Measurements from ENCODE around the gene SYNGR3.
"Not testable (repeated sequence)": the region's sequence is repeated elsewhere in the genome, so short reads cannot be mapped to it uniquely, and the experiment has no call there.

Gene SYNGR3

DNA sequence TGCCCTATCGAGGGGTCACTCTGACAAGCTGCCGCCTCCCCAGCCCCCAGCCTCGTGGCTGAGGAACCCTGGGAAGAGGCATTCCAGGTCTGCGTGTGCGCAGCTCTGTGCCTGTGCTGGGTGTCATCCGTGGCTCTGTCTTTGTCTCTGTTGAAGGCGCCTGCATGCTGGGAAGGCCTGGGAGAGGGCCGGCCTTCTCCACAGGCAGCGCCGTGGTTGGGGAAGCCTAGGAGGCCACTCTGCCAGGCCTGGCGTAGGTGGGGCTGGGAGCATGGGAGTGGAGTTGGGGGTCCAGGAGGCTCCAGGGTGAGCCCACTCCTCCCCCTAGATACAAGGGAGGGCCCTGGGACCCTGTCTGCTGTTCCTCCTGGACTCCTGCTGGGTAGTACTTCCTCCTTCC lies 40.3 kb downstream of the SYNGR3 start:
- no peaks in the 10 kb centered on the region for H3K9me3 ChIP-seq (ENCODE audit: control insufficient read depth, insufficient read depth, low read depth, low read length)
- H3K36me3 ChIP-seq (ENCODE audit: control insufficient read depth, insufficient read depth, low read length) = no peaks in the 10 kb centered on the region
- H3K27ac ChIP-seq (ENCODE audit: low read depth, low read length) = no peak overlapping the region
- no peak overlapping the region for H3K9ac ChIP-seq (ENCODE audit: low read length)
- H3K4me1 ChIP-seq (ENCODE audit: control insufficient read depth, insufficient read depth, low read length) = peaks cover 20% of the 10 kb centered on the region
- peaks cover 24% of the 10 kb centered on the region for H3K27me3 ChIP-seq (ENCODE audit: control insufficient read depth, insufficient read depth, low read length)
- no peak overlapping the region for H3K4me3 ChIP-seq (ENCODE audit: low read depth, low read length)

- no peaks in the 10 kb centered on the region for H3K9me3 ChIP-seq (ENCODE audit: control insufficient read depth, insufficient read depth, low read depth, low read length)
- H3K4me1 ChIP-seq (ENCODE audit: control insufficient read depth, insufficient read depth, low read length) = peaks cover 26% of the 10 kb centered on the region
- H3K9ac ChIP-seq (ENCODE audit: low read length) = no peak overlapping the region
- H3K4me3 ChIP-seq (ENCODE audit: low read depth, low read length) = no peak overlapping the region
- peaks cover 17% of the 10 kb centered on the region for H3K27me3 ChIP-seq (ENCODE audit: control insufficient read depth, insufficient read depth, low read length)
- H3K36me3 ChIP-seq (ENCODE audit: control insufficient read depth, insufficient read depth, low read length) = no peaks in the 10 kb centered on the region
- no peak overlapping the region for H3K27ac ChIP-seq (ENCODE audit: low read depth, low read length)
These were observed 41.4 kb downstream of the SYNGR3 start for GRCh38 chr16:2031081-2031577.

GRCh38 chr16:2032285-2033056 lies 42.7 kb downstream of the SYNGR3 start:
- Histone ChIP-seq H3K36me3 (ENCODE audit: control insufficient read depth, insufficient read depth, low read length) (peaks cover 6% of the 10 kb centered on the region; the same call in 1 of the 2 replicates), H3K4me3 (ENCODE audit: low read depth, low read length) (no peak overlapping the region), H3K27ac (ENCODE audit: low read depth, low read length) (no peak overlapping the region), H3K4me1 (ENCODE audit: control insufficient read depth, insufficient read depth, low read length) (peaks cover 22% of the 10 kb centered on the region; the same call in 1 of the 2 replicates), H3K27me3 (ENCODE audit: control insufficient read depth, insufficient read depth, low read length) (peaks cover 9% of the 10 kb centered on the region), H3K9me3 (ENCODE audit: control insufficient read depth, insufficient read depth, low read depth, low read length) (no peaks in the 10 kb centered on the region), H3K9ac (ENCODE audit: low read length) (no peak overlapping the region)

DNA sequence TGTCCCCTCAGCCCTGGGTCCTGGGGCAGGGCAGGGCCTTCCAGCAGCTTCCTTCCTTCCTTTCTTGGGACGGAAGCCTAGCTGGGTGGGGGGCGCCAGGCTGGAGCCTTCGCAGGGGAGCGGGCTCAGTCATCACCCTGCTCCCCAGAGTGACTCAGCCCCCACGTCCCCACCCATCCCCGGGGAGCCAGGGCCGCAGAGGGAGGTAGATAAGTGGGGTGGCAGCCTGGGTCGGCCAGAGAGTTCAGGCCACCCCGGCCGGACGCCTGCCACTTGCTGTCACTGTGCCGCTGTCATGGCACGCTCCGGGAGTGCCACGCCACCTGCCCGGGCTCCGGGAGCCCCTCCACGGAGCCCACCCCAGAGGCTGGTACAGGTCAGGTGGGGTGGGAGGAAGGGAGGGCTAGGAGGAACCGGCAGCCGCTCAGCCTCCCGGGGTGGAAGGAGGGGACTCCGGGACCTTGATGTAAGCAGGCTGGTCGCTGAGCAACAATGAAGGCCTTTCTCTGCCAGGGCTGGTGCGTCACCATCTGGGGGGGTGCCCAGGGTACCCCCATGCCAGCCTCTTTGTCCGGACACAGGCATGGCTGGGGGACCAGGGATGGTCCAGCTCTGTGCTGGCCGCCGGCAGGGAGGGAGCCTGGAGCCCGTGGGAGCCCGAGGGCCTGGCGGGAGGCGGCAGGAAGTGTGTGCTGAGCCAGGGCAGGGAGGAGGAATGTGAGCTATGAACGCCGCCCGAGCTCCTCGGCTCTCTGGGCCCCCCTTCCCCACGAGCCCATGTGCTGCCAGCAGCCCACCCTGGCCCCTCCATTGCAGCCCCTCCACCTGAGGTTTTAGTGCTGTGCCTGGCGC lies 43.5 kb downstream of the SYNGR3 start:
- no peak overlapping the region for H3K27ac ChIP-seq (ENCODE audit: low read depth, low read length)
- no peak overlapping the region for H3K4me3 ChIP-seq (ENCODE audit: low read depth, low read length)
- H3K9me3 ChIP-seq (ENCODE audit: control insufficient read depth, insufficient read depth, low read depth, low read length) = no peaks in the 10 kb centered on the region
- peaks cover 9% of the 10 kb centered on the region for H3K36me3 ChIP-seq (ENCODE audit: control insufficient read depth, insufficient read depth, low read length)
- peaks cover 20% of the 10 kb centered on the region; the same call in 1 of the 2 replicates for H3K4me1 ChIP-seq (ENCODE audit: control insufficient read depth, insufficient read depth, low read length)
- no peak overlapping the region for H3K9ac ChIP-seq (ENCODE audit: low read length)
- H3K27me3 ChIP-seq (ENCODE audit: control insufficient read depth, insufficient read depth, low read length) = peaks cover under 1% of the 10 kb centered on the region; the same call in 1 of the 2 replicates

- H3K36me3 ChIP-seq (ENCODE audit: control insufficient read depth, insufficient read depth, low read length); H3K27ac ChIP-seq (ENCODE audit: low read depth, low read length); H3K9ac ChIP-seq (ENCODE audit: low read length); H3K27me3 ChIP-seq (ENCODE audit: control insufficient read depth, insufficient read depth, low read length); H3K9me3 ChIP-seq (ENCODE audit: control insufficient read depth, insufficient read depth, low read depth, low read length); H3K4me3 ChIP-seq (ENCODE audit: low read depth, low read length): not testable (repeated sequence)
- peaks cover 22% of the 10 kb centered on the region; the same call in 1 of the 2 replicates for H3K4me1 ChIP-seq (ENCODE audit: control insufficient read depth, insufficient read depth, low read length)
These were observed 44.3 kb downstream of the SYNGR3 start for GRCh38 chr16:2033909-2034695.

GRCh38 chr16:2034696-2035430 lies 45.1 kb downstream of the SYNGR3 start:
- Histone ChIP-seq H3K27ac (ENCODE audit: low read depth, low read length) (0 out of 2 replicates have a peak overlapping the region, but pooled peaks have one; percentile 33), H3K4me3 (ENCODE audit: low read depth, low read length) (no peak overlapping the region), H3K36me3 (ENCODE audit: control insufficient read depth, insufficient read depth, low read length) (peaks cover 9% of the 10 kb centered on the region), H3K27me3 (ENCODE audit: control insufficient read depth, insufficient read depth, low read length) (no peaks in the 10 kb centered on the region), H3K9ac (ENCODE audit: low read length) (no peak overlapping the region), H3K9me3 (ENCODE audit: control insufficient read depth, insufficient read depth, low read depth, low read length) (no peaks in the 10 kb centered on the region), H3K4me1 (ENCODE audit: control insufficient read depth, insufficient read depth, low read length) (peaks cover 24% of the 10 kb centered on the region; the same call in 1 of the 2 replicates)

DNA sequence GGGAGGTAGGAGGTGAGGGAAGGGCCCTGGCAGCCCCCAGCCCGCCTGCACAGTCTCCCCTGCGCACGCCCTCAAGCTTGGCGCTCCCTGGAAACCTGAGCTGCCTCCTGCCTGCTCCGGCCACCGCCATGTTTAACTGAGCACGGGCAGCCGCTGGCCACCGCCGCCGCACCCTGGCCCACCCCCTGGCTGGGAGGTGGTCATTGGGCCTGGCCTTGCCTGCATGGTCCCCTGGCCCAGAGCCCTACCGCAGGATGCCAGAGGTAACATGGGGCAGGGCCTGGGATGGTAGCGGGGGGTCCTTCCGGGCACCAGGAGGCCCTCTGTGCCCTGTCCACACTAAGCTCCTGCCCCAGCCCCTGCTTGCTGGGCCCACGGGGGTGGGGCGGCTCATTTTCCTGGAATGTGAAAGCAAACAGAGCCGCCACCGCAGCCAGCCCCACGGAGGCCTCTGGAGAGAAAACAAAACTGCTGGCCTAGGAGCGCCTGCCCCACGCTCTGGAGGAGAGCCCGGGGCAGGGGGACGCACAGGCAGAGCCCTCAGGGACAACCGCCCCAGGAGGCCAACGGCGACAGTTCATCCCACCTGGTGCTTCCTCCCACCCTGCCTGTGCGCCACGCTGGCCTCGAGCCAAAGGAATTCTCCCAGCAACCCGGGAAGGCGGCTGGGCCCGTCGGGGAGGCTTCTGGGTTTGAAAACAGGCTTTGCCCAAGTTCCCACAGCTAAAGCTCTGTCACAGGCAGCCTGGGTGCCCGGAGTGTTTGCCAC lies 45.8 kb downstream of the SYNGR3 start:
- Histone ChIP-seq H3K9me3 (ENCODE audit: control insufficient read depth, insufficient read depth, low read depth, low read length) (no peaks in the 10 kb centered on the region), H3K4me1 (ENCODE audit: control insufficient read depth, insufficient read depth, low read length) (peaks cover 24% of the 10 kb centered on the region; the same call in 1 of the 2 replicates), H3K27me3 (ENCODE audit: control insufficient read depth, insufficient read depth, low read length) (no peaks in the 10 kb centered on the region), H3K9ac (ENCODE audit: low read length) (no peak overlapping the region), H3K36me3 (ENCODE audit: control insufficient read depth, insufficient read depth, low read length) (peaks cover 9% of the 10 kb centered on the region), H3K4me3 (ENCODE audit: low read depth, low read length) (no peak overlapping the region), H3K27ac (ENCODE audit: low read depth, low read length) (0 out of 2 replicates have a peak overlapping the region, but pooled peaks have one; percentile 33)

DNA sequence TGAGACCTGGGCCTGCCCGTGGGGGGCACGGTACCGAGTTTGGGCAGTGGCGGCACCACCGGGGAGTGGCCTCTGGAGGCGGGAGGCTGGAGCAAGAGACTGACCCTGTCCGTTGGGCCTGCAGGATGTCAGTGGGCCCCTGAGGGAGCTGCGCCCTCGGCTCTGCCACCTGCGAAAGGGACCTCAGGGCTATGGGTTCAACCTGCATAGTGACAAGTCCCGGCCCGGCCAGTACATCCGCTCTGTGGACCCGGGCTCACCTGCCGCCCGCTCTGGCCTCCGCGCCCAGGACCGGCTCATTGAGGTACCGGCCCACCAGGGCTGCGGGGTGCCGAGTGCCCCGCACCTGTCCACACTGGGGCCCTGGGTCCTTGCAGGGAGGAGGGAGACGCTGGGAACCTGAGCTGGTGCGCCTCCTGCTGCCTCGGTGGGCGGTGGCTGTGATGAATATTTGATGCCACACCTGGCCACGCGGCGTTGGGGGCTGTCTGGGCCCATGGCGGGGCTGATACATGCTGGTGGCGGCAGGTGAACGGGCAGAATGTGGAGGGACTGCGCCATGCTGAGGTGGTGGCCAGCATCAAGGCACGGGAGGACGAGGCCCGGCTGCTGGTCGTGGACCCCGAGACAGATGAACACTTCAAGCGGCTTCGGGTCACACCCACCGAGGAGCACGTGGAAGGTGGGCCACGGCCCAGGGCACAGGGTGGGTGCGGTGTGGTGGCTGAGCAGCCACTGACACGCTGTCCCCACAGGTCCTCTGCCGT lies 46.6 kb downstream of the SYNGR3 start:
- H3K4me3 ChIP-seq (ENCODE audit: low read depth, low read length) = no peak overlapping the region
- H3K27ac ChIP-seq (ENCODE audit: low read depth, low read length) = no peak overlapping the region
- H3K27me3 ChIP-seq (ENCODE audit: control insufficient read depth, insufficient read depth, low read length) = no peaks in the 10 kb centered on the region
- peaks cover 9% of the 10 kb centered on the region for H3K36me3 ChIP-seq (ENCODE audit: control insufficient read depth, insufficient read depth, low read length)
- H3K9me3 ChIP-seq (ENCODE audit: control insufficient read depth, insufficient read depth, low read depth, low read length) = no peaks in the 10 kb centered on the region
- peaks cover 24% of the 10 kb centered on the region; the same call in 1 of the 2 replicates for H3K4me1 ChIP-seq (ENCODE audit: control insufficient read depth, insufficient read depth, low read length)
- no peak overlapping the region for H3K9ac ChIP-seq (ENCODE audit: low read length)

- Histone ChIP-seq H3K27ac (ENCODE audit: low read depth, low read length) (no peak overlapping the region), H3K36me3 (ENCODE audit: control insufficient read depth, insufficient read depth, low read length) (peaks cover 9% of the 10 kb centered on the region), H3K9me3 (ENCODE audit: control insufficient read depth, insufficient read depth, low read depth, low read length) (no peaks in the 10 kb centered on the region), H3K27me3 (ENCODE audit: control insufficient read depth, insufficient read depth, low read length) (no peaks in the 10 kb centered on the region), H3K4me3 (ENCODE audit: low read depth, low read length) (no peak overlapping the region), H3K4me1 (ENCODE audit: control insufficient read depth, insufficient read depth, low read length) (peaks cover 24% of the 10 kb centered on the region; the same call in 1 of the 2 replicates), H3K9ac (ENCODE audit: low read length) (no peak overlapping the region)
These were observed 47.3 kb downstream of the SYNGR3 start for GRCh38 chr16:2037115-2037514.

Data from HUES6 (cell line).